Activated T-helper 9 cell treated with anti-CD3 and anti-CD28 coated beads, Interleukin-2, amount 50 U/mL, for 16 hours (primary cell): ENCODE measurements around the gene ERN2.
"Not testable (repeated sequence)": the region's sequence is repeated elsewhere in the genome, so short reads cannot be mapped to it uniquely, and the experiment has no call there.

Experiments used
- DNase-seq: peaks from one replicate; pipeline ENCODE4 v3.0.0-alpha.2; 2020; ENCODE audit warnings: low read depth

The ERN2 gene

DNA sequence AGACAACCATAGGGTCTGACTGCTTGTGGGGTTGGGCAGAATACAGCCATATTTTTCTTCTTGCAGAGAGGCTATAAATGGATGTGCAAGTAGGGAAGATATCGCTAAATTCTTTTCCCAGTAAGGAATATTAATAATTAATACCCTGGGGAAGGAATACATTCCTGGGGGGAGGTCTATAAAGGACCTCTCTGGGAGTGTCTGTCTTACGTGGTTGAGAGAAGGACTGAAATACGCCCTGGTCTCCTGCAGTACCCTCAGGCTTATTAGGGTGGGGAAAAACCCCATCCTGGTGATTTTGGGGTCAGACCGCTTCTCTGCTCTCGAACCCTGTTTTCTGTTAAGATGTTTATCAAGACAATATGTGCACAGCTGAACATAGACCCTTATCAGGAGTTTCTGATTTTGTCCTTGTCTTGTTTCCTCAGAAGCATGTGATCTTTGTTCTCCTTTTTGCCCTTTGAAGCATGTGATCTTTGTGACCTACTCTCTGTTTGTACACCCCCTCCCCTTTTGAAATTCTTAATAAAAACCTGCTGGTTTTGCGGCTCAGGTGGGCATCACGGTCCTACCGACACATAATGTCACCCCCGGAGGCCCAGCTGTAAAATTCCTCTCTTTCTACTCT is 9.7 kb upstream of the ERN2 start:
- DNase-seq = not testable (repeated sequence)

DNA sequence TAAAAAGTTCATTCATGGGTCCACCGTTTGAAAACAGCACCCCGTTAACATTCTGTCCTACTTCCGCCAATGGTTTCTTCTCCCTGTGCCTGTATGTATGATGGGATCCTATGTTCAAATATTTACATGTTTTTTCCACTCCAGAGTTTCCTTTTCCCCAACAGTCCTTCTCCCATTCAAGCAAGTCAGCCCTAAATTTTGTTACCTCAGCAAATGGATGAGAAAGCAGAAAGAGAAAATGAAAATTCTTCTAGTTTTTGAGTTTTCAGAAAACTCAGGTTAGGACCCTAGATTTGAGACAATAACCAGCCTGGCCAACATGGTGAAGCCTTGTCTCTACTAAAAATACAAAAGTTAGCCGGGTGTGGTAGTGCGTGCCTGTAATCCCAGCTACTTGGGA is 3.5 kb upstream of the ERN2 start:
- no peak for DNase-seq

DNA sequence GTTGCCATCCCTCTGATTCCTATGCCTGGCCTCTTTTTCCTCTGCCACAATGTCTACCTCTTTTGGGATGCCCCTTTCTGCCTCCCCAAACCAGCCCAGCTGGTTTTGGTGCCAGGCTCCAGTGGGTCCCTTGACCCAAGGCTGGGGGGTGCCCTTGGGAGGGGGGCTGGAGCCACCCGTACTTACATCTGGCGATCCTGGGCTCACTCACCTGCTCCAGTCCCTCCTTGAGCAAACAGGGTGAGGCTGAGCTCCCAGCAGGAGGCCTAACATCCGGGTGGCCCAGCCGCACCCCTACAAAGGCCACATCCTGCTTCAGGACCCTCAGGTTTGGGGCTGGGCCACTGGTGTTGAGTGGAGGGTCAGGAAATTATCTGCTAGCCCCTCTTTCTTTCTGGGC is 1.2 kb downstream of the ERN2 start:
- DNase-seq = no peak

DNA sequence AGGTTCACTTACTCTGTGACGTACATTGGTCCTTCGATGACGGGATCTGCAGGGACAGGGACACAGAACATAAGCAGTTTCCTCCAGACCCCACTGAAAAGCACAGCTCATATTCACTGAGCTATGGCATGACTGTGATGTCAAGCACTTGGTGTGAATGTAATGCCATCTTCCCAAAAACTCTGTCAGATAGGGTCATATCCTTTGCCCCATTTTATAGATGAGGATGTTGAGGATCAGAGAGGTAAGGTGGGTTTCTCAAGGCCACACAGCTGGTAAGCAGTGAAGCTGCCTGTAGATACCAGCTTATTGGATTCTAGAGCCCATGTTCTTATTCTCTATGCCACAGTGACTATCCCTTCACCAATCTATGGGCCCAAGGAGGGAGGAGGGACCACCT is 2.5 kb downstream of the ERN2 start:
- DNase-seq = no peak

DNA sequence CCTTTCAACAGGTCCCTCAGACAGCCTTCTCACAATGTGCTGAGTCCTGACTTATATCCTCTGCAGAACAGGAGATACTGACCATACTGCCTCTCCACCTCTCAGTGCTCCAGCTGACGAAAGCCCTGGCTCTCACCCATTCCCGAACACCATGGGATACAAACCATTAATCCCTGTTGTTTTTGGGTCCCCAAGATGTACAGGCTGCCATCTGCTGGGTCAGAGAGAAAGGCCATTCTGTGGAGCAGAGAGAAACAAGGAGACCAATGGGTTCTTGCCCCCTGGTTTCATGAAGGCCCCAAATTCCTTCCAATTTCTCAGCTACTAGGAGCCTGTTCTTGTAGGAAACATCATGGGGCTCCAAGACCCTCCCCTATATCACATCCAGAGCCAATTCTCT is 3.0 kb downstream of the ERN2 start:
- no peak for DNase-seq

DNA sequence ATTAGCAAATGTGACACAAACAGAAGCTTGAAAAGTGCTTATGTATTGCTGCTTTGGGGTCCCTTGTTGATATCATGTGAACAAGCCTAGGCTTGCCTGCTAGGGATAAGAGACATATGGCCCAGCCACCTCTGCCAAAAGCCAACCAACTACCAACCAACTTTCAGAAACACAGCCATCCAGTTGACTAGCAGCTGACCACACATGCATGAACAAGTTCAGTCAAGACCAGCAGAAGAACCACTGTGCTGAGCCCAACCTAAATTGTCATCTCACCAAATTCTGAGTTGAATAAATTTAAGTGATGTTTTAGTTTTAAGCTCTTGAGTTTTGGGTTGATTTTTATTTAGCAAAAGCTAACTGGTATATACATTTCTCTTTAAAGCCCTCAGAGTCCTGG is 3.5 kb downstream of the ERN2 start:
- DNase-seq = no peak

DNA sequence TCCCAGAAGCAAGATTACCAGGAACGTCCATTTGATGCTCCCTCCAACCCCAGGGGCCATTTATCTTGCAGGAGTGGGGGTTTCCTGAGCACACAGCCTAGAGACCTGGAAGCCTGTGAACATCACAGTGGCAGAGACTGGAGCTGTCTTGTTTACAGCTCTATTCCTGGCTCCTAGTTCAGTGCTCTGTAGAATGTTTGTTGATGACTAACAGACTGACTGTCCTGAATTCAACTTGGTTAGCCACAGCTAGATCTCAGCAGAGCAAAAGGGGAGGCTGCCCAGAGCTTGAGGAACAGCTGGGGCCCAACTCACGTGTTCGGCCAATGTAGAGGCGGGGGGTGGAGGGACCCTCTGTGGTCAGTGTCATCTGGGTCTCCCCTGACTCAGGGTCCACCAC is 6.6 kb downstream of the ERN2 start:
- DNase-seq = no peak

DNA sequence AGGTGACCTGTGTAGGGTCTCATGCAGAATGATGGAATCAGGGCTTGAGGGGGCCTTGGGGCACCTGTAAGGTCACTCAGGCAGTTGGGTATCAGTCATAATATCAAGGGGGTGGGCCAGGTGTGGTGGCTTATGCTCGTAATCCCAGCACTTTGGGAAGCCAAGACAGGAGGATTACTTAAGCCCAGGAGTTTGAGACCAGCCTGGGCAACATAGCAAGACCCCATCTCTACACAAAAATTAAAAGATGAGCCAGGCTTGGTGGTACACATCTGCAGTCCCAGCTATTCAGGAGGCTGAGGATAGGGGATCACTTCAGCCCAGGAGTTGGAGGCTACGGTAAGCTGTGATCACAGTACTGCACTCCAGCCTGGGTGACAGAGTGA is 7.5 kb downstream of the ERN2 start:
- DNase-seq = no peak

DNA sequence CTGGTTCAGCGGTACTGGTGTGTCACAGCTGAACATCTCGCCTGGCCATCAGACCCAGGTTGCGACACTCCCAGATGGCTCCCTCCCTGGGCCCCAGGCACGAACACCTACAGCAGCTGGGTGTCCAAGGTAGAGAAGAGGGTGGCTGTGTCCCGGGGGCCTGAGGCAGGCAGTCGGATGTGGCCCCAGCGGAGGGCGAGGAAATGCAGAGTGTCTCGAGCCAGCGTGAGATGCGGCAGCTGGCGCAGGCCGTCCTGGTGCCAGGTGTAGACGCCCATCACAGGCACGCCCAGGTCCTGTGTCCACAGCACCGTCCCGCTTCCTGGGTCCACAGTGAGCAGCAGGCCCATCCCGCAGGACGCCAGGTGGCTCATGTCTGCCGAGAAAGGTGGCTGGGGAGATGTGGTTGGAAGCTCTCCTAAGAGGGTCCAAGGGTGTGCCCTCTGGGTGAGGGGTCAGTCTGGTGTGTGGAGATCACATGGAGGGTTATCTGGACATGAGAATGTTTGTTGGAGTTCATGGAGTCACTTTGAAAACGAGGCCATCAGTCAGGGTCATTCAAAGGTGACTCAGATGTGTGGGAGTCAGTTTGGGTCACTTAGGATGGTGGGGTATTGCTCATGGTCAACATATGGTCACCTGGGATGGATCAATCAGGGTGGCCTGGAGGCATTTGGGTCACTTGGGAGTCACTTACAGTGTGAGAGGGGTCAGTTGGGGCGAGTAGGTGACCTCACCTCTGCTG is 8.1 kb downstream of the ERN2 start:
- no peak for DNase-seq

DNA sequence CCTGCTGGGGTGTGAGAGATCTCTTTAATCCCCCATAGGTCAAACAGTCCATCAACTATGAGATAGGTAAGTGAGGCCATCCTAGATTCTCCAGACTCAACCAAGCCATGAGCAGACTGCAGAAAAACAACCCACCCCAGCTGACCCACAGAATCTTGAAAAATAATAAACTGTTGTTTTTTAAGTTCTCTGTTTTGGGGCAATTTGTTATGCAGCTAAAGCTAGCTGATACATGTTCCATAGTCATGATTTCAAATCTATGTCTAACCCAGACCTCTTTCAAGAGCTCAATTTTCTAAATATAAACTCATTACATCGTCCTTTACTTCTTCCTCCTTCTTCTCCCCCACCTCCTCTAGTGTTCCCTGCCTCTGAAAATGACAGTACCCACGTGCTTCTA is 10.1 kb downstream of the ERN2 start:
- DNase-seq = no peak

DNA sequence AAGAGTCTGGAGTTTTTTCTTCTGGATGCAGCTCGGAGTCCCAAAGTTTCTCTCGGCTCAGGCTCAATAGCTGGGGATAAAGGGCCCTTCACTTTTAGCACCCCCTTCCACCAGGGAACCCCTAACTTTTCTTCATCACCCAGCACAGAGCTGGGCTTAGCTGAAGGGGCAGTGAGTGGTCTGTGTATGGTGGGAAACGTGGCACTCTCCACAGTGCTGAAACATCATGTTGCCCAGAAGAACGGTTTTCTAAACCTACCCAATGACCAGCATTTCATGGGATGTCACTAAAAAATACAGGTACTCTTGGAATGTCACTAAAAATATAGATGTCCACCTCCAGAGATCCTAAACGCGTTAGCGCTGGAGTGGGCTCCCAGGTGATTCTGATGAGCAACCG is 12.0 kb downstream of the ERN2 start:
- no peak for DNase-seq

DNA sequence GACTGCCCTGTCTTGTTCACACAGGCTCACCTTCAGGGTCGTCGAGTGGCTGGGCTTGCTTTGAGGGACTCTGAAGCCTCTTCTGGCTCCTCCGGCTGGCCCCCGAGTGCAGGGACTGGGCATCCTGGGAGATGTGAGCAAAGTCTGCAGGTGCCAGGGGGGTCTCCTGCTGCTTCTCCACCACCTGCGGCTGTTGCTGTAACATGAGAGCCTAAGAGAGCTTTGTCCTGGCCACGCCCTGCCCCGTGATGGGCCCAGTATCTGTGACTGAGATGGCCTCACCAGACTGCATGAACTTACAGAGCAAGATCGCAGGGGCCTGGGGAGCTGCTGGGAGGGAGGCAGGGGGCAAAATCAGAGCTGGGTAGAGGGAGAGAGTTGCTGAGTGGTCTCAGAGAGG is 12.5 kb downstream of the ERN2 start:
- DNase-seq = no peak

DNA sequence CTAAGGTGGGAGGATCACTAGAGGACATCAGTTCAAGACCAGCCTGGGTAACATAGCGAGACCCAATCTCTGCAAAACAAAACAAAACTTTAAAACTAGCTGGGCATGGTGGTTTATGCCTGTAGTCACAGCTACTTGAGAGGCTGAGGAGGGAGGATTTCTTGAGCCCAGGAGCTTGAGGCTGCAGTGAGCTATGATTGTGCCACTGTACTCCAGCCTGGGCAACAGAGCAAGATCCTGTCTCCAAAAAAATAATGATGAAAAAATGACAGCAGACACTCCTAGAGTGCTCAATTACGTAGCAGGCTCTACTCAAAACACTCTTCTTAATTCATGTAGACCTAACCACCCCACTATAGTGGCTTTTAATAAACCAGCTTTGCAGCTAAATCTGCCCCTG is 12.9 kb downstream of the ERN2 start:
- DNase-seq = no peak

DNA sequence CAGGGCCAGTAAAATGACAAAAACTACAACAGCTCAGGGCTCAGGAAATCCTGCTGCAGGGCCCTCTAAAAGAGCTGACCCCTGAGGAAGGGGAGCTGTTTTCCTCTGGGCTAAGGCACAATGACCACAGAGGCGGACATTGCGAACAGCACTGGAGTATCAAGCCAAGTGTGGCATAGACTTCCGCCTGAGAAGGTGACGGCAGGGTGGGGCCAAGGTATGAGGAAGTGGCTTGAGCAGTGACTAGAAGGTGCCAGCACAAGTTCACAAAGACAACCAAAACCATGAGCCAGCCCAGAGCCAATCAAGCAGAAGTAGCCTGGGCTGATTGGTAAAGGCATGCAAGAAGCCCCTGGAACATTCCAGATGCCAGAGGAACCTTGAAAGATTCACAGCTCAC is 13.9 kb downstream of the ERN2 start:
- DNase-seq = no peak

DNA sequence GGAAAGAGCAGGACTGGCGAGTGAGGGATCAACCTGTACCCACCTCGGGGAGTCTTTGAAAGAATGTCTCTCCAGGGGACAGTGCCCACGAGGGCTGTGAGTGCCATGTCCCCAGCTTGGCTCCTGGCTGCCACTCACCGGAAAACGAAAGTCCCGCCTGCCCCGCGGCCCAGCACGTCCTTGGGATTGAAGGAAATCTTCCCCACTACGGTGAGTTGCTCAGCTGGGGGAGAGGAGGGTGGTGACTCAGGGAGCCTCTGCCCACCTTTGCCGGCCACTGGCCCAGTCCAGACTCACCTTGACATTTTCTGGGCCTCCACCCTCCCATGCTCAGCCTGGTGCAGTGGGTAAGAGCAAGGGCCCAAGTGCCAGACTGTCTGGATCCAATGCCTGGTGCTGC is 17.3 kb downstream of the ERN2 start:
- no peak for DNase-seq

DNA sequence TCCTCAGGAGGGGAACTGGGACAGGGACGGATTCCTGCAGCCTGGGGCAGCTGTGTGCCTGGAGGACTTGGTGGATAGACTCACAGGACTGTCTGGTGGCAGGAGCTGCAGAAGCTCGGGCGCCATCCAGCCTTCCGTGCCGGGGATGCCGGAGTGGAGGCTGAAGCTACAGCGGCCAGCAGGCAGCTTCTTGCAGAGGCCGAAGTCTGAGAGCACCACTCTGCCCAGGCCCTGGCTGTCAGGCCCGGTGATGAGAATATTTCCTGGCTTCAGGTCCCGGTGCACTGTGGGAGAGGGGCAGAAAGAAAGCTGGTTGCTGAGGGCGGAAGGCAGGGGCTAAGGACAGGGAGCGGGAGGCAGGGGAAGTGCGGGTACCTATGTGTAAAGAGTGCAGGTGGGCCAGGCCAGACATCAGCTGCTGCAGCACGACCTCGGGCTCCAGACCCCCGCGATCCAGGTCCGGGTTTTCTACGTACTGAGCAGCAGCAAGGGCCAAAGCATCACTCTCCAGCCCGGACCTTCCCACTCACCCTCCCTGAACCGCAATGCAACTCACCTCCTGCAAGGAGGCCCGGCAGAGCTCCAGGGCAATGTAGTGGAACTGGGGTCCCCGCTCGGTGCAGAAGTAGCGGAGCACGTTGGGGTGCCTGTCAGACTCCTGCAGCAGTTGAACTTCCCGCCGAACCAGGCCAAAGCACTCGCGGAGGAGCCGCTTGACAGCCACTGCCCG is 18.2 kb downstream of the ERN2 start:
- no peak for DNase-seq

DNA sequence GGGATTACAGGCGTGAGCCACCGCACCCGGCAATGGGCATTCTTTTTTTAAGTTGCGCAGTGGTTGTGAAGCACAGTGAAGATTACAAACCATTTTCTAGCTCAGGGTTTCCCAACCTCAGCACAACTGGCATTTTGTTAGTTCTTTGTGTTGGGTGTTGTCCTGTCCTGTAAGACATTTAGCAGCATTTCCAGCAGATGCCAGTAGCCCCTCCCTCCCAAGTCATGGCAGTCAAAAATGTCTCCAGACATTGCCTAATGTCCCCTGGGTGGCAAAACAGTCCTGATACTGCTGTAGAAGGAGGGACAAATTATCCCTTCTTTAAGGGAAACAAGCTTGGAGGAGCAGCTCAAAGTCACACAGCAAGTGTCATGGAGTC is 18.8 kb downstream of the ERN2 start:
- DNase-seq = no peak

DNA sequence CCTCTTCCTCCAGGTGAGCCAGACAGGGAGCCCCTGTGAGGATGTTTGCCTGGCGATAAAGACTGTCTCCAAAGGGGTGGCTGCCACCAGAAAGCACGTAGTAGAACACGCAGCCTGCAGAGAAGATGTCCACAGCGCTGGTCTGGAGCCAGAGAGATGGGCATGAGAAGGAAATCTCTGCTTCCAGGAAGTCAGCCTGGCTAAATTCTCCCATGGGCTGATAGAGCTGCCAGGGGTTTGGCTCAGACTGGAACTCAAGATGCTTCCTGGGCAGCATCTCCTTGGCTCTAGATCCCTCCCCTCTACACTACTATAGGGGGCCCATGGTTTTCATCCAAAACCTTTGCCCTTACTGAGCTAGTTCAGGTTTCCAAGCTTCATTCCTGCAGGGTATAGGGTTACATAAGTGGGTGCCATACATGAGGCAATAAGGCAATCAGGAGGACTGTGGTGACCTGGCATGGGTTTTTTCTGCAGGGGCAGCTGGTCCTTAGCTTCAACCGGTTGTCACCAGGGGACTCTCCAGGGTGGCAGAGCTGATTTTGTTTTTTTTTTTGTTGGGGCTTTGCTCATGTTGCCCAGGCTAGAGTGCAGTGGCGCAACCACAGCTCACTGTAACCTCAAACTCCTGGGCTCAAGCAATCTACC is 20.7 kb downstream of the ERN2 start:
- no peak for DNase-seq

DNA sequence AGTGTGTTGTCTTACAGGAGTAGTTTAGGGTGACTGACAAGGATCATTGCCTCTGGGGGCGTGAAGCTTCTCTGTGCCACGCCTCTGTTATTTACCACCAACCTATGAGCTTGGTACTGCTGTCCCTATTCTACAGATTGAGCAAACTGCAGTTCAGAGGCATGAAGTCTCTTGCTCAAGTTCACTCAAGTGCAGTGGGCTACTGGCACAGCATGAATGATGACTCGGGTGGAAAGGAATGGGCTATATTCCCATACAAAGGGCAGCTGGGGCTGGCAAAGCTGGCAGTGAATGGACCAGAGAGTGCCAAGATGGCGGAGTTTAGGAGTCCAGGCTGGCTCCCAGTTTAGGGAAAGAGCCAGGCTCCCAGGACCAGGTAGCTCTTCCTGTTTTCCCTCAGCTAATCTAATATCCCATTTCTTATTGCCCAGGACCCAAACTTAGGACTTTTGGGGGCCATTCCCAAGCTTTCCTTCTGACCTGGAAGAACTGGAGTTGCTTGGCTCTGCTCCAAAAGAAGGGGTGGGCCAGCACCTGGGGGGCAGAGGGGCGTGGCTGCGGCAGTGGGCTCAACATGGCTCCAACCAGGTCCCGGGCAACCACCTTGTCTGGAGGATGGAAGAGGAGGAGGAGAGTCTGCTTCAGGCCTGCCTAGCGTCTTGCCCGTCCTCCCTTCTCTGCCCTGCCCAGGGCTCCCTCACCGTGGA is 21.4 kb downstream of the ERN2 start:
- DNase-seq = no peak

DNA sequence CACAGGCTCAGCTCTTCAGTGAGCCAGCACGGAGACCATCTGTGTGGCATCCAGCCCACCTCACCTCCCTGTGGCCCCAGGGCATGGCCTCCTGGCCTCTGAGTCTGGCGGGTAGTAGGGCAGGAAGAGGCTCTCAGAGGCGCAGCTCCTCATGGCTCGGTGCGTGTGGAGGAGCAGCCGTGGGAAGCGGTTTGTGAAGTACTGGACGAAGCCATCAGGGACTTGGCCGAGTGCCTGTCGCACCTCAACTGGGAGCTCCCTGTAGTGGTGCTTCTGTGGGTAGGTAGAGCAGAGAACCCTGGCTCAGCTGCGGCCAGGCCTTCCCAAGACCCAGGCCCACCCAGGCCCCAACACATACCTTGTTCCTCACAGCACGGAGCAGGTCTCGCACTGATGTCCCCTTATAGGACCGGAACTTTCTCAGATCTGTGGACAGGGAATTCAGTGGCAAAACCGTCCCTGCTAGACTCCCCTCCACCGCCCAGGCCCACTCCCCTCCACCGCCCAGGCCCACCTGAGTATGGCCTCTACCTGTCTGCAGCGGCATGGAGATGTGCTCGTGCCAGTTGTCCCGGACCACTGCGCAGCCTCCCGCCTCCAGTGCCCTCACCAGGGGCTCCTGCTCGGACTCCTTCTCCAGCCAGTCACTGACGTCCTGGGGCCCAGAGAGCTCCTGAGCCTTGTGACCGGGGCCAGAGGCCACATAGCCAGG is 22.1 kb downstream of the ERN2 start:
- DNase-seq = no peak

DNA sequence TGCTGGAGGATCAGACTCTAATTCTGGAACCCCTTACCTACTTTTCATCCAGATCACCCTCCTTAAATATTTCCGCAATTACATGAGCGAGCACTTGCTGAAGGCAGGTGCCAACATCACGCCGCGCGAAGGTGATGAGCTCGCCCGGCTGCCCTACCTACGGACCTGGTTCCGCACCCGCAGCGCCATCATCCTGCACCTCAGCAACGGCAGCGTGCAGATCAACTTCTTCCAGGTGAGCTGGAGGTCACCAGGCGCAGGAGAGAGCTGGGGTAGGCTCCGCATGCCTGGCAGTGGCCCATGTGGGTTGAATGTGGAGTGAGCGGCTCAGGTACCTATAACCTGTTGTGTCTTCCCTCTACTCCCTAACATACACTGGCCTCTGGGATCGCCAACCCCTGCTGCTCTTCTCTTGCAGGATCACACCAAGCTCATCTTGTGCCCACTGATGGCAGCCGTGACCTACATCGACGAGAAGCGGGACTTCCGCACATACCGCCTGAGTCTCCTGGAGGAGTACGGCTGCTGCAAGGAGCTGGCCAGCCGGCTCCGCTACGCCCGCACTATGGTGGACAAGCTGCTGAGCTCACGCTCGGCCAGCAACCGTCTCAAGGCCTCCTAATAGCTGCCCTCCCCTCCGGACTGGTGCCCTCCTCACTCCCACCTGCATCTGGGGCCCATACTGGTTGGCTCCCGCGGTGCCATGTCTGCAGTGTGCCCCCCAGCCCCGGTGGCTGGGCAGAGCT is 23.4 kb downstream of the ERN2 start:
- no peak for DNase-seq
